HepG2 (cell line): Measurements from ENCODE around the gene NPSR1. TPM values are rescaled to one million over a fixed set of nuclear protein-coding genes. Genes with fewer than 3 reads are reported as not detected.

Source experiments
- ARID5B ChIP-seq: IDR thresholded peaks from 2 replicates; pipeline ENCODE4 v1.4.0; 2020; ENCODE audit warnings: mild to moderate bottlenecking, missing genetic modification reagents
- CTCF ChIP-seq: sonication (generic); formaldehyde crosslinking; IDR thresholded peaks from 2 replicates; pipeline ENCODE4 v1.5.0; 2020; ENCODE audit warnings: mild to moderate bottlenecking, missing genetic modification reagents, moderate library complexity
- KDM1A ChIP-seq: IDR thresholded peaks from 2 replicates; pipeline ENCODE4 v1.6.1; 2016; ENCODE audit warnings: missing compliant biosample characterization
- MEF2D ChIP-seq: sonication (generic); formaldehyde crosslinking; IDR thresholded peaks from 2 replicates; pipeline ENCODE4 v1.5.1; 2020; ENCODE audit warnings: mild to moderate bottlenecking, missing genetic modification reagents
- NFIC ChIP-seq: IDR thresholded peaks from 2 replicates; pipeline ENCODE4 v1.6.1; 2012; ENCODE audit warnings: mild to moderate bottlenecking, low read length, inconsistent platforms
- RCOR2 ChIP-seq: IDR thresholded peaks from 2 replicates; pipeline ENCODE4 v1.6.1; 2016; ENCODE audit warnings: missing biosample characterization, missing genetic modification reagents
- RFXAP ChIP-seq: sonication (generic); formaldehyde crosslinking; IDR thresholded peaks from 2 replicates; pipeline ENCODE4 v1.4.0; 2020; ENCODE audit warnings: missing genetic modification reagents, borderline replicate concordance
- SCMH1 ChIP-seq: sonication (generic); formaldehyde crosslinking; IDR thresholded peaks from 2 replicates; pipeline ENCODE4 v1.9.0; 2021; ENCODE audit warnings: missing genetic modification reagents, mild to moderate bottlenecking, borderline replicate concordance
- SMAD1 ChIP-seq: sonication (generic); formaldehyde crosslinking; IDR thresholded peaks from 2 replicates; pipeline ENCODE4 v1.4.0; 2020; ENCODE audit warnings: missing genetic modification reagents, low read depth, mild to moderate bottlenecking, borderline replicate concordance
- SMYD3 ChIP-seq: sonication (generic); formaldehyde crosslinking; IDR thresholded peaks from 2 replicates; pipeline ENCODE4 v1.8.1; 2023; ENCODE audit warnings: mild to moderate bottlenecking, missing genetic modification reagents
- SNRNP70 ChIP-seq: fragments of 200-400 bp; formaldehyde crosslinking; IDR thresholded peaks from 2 replicates; pipeline ENCODE4 v1.6.1; 2017; ENCODE audit warnings: mild to moderate bottlenecking, low read depth, low read length, moderate library complexity
- TBL1XR1 ChIP-seq: fragments of 150-350 bp; IDR thresholded peaks from 2 replicates; pipeline ENCODE4 v1.6.1; 2014; ENCODE audit warnings: borderline replicate concordance, low read length; ENCODE audit not compliant: partially characterized antibody
- TCF12 ChIP-seq, 2 experiments: fragments of 450-650 bp in 1 of 2; sonication (generic) in 1 of 2; formaldehyde crosslinking in 1 of 2; IDR thresholded peaks; 2 replicates each; pipeline versions ENCODE4 v1.6.1 to v1.8.0; 2017 to 2022; ENCODE audit warnings: antibody characterized with exemption in 1 of 2, mild to moderate bottlenecking in 1 of 2, missing genetic modification reagents in 1 of 2, moderate library complexity in 1 of 2
- TFAP4 ChIP-seq: sonication (generic); IDR thresholded peaks from 2 replicates; pipeline ENCODE4 v1.6.1; 2016; ENCODE audit warnings: low read depth, borderline replicate concordance
- THAP11 ChIP-seq: IDR thresholded peaks from 2 replicates; pipeline ENCODE4 v1.6.1; 2016; ENCODE audit warnings: missing biosample characterization, missing genetic modification reagents
- YEATS2 ChIP-seq: sonication (generic); formaldehyde crosslinking; IDR thresholded peaks from 2 replicates; pipeline ENCODE4 v1.4.0; 2020; ENCODE audit warnings: missing genetic modification reagents, borderline replicate concordance
- ZNF83 ChIP-seq: sonication (generic); formaldehyde crosslinking; IDR thresholded peaks from 2 replicates; pipeline ENCODE4 v1.4.0; 2020; ENCODE audit warnings: missing genetic modification reagents, mild to moderate bottlenecking, borderline replicate concordance
- polyA plus RNA-seq, 8 experiments: library from polyadenylated mRNA; depleted of rRNA in 3 of 8; stranded (reverse) in 7 of 8; unstranded in 1 of 8; fragments of >200 nt; fragmentation: Illumina TruSeq in 4 of 8; extraction: Trizol in 4 of 8; gene quantifications; 2 replicates each; pipeline versions ENCODE4 v1.2.1 to v1.2.3, GENCODE V29; 2011 to 2016; ENCODE audit warnings: low read depth in 4 of 8, missing spikeins in 1 of 8, mixed read lengths in 1 of 8; ENCODE audit not compliant: insufficient read depth in 1 of 8
- total RNA-seq, 5 experiments: library from RNA; depleted of rRNA; stranded (reverse); fragments of >200 nt; fragmentation: Illumina TruSeq; extraction: Trizol; gene quantifications; 2 replicates each; pipeline ENCODE4 v1.2.3, GENCODE V29; 2016; ENCODE audit warnings: low read depth in 1 of 5

The NPSR1 gene
- total and polyA plus RNA-seq, 2 of the 13 experiments (the other 11 are each of a cell fraction or from before 2014, with no cell fraction given), result not detected

GRCh38 chr7:34747867-34748727 lies 90.1 kb downstream of the NPSR1 start (continued):
- TF ChIP-seq ZNF83 (no peak), SMAD1 (CRISPR knock-in tag) (no peak; the same call in 1 of the 2 replicates), NFIC (peak; percentile 96), YEATS2 (CRISPR knock-in tag) (peak; percentile 23; the same call in 1 of the 2 replicates), SCMH1 (CRISPR knock-in tag) (no peak), TBL1XR1 (peak; percentile 58), SMYD3 (CRISPR knock-in tag) (peak; percentile 65; the same call in 1 of the 2 replicates), THAP11 (peak; percentile 46), CTCF (CRISPR knock-in tag) (0 out of 2 replicates have a peak, but pooled peaks have one; percentile 17), MEF2D (peak; percentile 82), ARID5B (CRISPR knock-in tag) (peak; percentile 89), TFAP4 (peak; percentile 90; the same call in 1 of the 2 replicates), RFXAP (CRISPR knock-in tag) (peak; percentile 80), TCF12 (IDR thresholded peaks at IDR 0.05) (no peak), TCF12 (CRISPR knock-in tag; IDR thresholded peaks at IDR 0.05) (peak; percentile 85; the same call in 1 of the 2 replicates), KDM1A (peak; percentile 63; the same call in 1 of the 2 replicates), SNRNP70 (no peak), RCOR2 (CRISPR knock-in tag) (peak; percentile 70)
